ENCODE data around the gene TAF4.

The TAF4 gene

DNA sequence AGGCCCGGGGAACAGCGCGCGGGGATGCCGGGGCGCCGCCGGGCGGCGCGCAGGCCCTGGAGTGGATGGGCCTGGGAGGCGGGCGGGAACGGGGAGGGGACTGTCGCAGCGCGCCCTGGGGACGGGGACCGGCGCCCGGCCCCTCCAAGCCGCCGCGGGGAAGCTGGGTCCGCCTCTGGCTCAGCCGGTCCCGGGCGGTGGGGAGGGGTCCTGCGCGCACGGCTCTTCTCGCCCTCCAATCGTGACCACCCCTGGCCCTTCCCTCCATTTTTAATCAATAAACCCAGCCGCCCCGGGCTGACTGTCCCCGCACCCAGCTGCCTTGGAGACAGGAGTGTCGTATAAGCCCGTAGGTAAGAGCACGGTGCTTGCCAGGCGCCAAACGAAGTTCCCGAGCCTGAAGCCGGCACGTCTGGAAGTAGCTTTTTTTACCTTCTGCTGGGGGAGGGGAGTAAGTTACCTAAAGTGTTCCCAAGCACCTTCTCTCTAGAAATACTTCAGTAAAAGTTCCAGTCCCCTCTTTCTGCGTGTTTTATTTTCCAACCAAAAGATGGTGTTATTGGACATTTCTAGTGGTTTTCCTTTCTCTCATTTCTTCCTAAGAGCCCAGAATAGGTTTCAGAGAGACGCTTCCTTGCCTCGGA, 780 bp upstream of the TAF4 start:
- DNase-seq (ENCODE audit: low read depth) = no peak
- peak overlapping the region; percentile 71 for H3K4me3 ChIP-seq (ENCODE audit: control insufficient read depth, low read depth, low read length)
- TF ChIP-seq CTCF (IDR thresholded peaks at IDR 0.05; ENCODE audit: control insufficient read depth, insufficient read depth, low read depth, low read length, missing control alignments) = no peak

DNA sequence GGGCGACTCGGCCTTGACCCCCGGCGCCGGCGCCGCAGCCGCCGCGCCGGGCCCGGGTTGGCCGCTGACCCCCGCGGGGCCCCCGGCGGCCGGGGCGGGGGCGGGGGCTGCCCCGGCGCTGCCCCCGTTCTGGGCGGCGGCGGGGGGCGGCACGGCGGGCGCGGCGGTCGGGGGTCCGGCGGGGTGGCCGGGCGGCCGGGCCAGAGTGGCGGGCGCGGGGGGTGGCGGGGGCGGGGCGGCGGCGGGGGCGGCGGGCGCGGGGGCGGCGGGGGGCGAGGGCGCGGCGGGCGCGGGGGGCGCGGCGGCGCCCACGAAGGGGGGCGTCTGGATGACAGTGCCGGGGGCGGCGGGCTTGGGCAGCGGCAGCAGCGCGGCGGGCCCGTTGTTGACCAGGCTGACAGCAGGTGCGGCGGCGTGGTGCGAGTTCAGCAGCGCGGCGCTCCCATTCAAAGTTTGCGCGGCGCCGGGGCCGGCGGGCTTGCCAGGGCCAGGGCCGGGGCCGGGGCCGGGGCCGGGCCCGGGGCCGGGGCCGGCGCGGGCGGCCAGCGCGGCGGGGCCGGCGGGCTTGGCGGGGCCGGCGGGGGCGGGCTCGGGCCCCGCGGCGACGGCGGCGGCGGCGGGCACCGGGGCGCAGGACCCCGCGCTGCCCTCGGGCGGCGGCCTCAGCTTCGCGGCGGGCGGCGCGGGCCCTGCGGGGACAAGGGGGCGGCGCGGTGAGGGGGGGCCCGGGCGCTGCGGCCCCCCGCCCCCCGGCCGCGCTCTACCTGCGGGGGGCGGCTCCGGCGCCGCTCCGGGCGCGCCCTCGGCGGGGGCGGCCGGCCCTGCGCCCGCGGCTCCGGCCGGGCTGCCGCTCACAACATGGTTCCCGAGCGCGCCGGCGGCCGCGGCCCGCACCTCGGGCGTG, 659 bp downstream of the TAF4 start:
- peak overlapping the region; percentile 51 for H3K4me3 ChIP-seq (ENCODE audit: control insufficient read depth, low read depth, low read length)
- TF ChIP-seq CTCF (IDR thresholded peaks at IDR 0.05; ENCODE audit: control insufficient read depth, insufficient read depth, low read depth, low read length, missing control alignments) = no peak
- DNase-seq (ENCODE audit: low read depth) = no peak

DNA sequence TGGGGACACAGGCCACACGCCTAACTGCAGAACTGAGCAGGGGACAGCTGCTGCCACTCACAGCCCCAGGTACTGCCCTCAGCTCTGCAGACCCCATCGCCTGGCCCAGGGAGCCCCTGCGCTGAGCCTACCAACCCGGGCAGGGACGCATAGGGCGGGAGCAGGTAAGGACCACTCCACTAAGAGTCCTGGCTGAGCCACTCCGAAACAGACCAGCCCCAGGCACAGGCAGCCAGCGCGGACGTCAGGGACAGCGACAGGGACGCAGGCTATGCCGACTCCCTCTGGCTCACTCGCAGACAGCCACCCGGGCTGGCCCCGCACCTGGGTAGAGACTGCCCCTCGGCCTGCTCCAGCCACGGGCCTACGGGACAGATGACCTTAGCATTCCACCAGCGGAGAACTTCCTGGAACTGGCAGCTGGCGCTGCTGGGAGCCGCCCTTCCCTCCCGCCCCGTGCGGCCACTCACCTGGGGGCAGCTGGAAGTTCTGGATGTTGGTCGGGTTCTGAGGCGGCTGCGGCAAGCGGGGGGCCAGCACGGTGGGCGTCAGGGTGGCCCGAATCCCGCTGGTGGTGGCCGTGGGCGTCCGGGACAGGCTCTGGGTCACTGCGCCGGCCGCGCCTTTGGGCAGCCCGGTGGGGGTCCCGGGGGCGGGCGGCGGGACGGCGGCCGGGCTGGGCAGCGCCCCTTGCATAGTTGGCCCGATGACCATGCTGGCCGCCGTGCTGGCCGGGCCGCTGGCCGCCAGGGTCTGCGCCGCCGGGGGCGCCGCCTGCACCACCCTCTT, 1.5 kb downstream of the TAF4 start:
- DNase-seq (ENCODE audit: low read depth) = no peak
- TF ChIP-seq CTCF (IDR thresholded peaks at IDR 0.05; ENCODE audit: control insufficient read depth, insufficient read depth, low read depth, low read length, missing control alignments) = no peak
- peak overlapping the region; percentile 47 for H3K4me3 ChIP-seq (ENCODE audit: control insufficient read depth, low read depth, low read length)

GRCh38 chr20:62063315-62063980, 2.2 kb downstream of the TAF4 start:
- no peak for TF ChIP-seq CTCF (IDR thresholded peaks at IDR 0.05; ENCODE audit: control insufficient read depth, insufficient read depth, low read depth, low read length, missing control alignments)
- DNase-seq (ENCODE audit: low read depth) = no peak
- H3K4me3 ChIP-seq (ENCODE audit: control insufficient read depth, low read depth, low read length) = peak overlapping the region; percentile 47; the same call in 1 of the 2 replicates

DNA sequence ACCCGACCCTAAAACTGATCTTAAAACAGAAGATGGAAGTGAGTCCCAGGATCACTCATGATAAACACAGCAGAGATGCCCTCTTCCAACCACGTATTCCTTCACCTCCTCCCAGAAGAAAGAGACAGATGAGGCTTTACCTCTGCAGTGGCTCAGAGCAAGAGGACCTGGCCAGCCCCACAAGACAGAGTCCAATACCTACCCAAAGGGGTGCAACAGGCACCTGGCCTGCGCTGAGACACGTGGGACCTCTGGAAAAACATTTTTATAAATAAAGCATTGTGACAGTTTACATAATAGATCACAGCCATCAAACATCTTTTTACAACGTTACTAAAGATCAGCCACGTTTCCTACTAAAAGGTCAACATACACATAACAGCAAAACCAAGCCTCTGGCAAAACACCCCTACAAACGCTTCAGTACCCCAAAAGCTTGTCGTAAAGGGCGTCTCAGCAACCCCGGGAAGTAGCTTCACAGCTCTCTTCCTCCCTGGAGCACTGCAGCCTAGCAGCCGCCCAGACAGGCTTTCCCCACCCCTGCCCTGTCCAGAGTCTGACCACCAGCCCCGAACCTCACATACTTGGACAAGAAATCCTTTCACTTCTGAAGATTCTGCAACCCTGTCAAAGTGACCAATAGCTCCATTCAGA, 2.9 kb downstream of the TAF4 start:
- DNase-seq (ENCODE audit: low read depth) = no peak
- no peak for TF ChIP-seq CTCF (IDR thresholded peaks at IDR 0.05; ENCODE audit: control insufficient read depth, insufficient read depth, low read depth, low read length, missing control alignments)
- H3K4me3 ChIP-seq (ENCODE audit: control insufficient read depth, low read depth, low read length) = no peak overlapping the region

Measured in AG09309 (cell line).